Sigmoid colon (tissue), 7 donors: ENCODE measurements around the gene IL17RE. TPM values are rescaled to one million over a fixed set of nuclear protein-coding genes. Genes with fewer than 3 reads are reported as not detected.

Experiments
- DNase-seq: peaks from one replicate; pipeline ENCODE4 v3.0.0-alpha.2; 2019
- H3K27ac ChIP-seq, 4 donors: fragments of 200-600 bp; sonication (generic); one replicate each; pipeline ENCODE4 v1.5.1; 2016 to 2019; ENCODE audit warnings: mild to moderate bottlenecking in 1 of 4
- H3K27me3 ChIP-seq, 3 donors: fragments of 200-600 bp; sonication (generic); one replicate each; pipeline ENCODE4 v1.5.1; 2019; ENCODE audit warnings: mild to moderate bottlenecking in 1 of 3
- H3K36me3 ChIP-seq, 4 donors: fragments of 200-600 bp; sonication (generic); one replicate each; pipeline ENCODE4 v1.5.1; 2016 to 2019
- H3K4me1 ChIP-seq, 4 donors: fragments of 200-600 bp; sonication (generic); one replicate each; pipeline ENCODE4 v1.5.1; 2017 to 2019
- H3K4me3 ChIP-seq, 4 donors: fragments of 200-600 bp; sonication (generic); one replicate each; pipeline ENCODE4 v1.5.1; 2017 to 2019; ENCODE audit warnings: mild to moderate bottlenecking in 2 of 4, moderate library complexity in 1 of 4
- H3K9me3 ChIP-seq, 4 donors: fragments of 200-600 bp in 3 of 4; sonication (generic) in 3 of 4; one replicate each; pipeline versions ENCODE4 v1.5.1 to v1.6.1; 2013 to 2019
- CTCF ChIP-seq, 4 experiments: fragments of 450-650 bp in 3 of 4; fragments of 200-600 bp in 1 of 4; IDR thresholded peaks; one replicate each; pipeline ENCODE4 v1.5.1; 2016 to 2019; ENCODE audit warnings: antibody characterized with exemption in 4 of 4, mild to moderate bottlenecking in 3 of 4, moderate library complexity in 2 of 4
- EP300 ChIP-seq, 4 donors: sonication (generic); formaldehyde crosslinking; IDR thresholded peaks; one replicate each; pipeline ENCODE4 v1.6.1; 2017; ENCODE audit warnings: antibody characterized with exemption in 4 of 4
- POLR2A ChIP-seq, 2 donors: fragments of 450-650 bp; IDR thresholded peaks; one replicate each; pipeline ENCODE4 v1.6.1; 2016; ENCODE audit warnings: antibody characterized with exemption in 2 of 2, mild to moderate bottlenecking in 2 of 2, moderate library complexity in 2 of 2
- POLR2AphosphoS5 ChIP-seq, 4 donors: sonication (generic); formaldehyde crosslinking; IDR thresholded peaks; one replicate each; pipeline ENCODE4 v1.6.1; 2017; ENCODE audit warnings: antibody characterized with exemption in 4 of 4
- whole genome bisulfite sequencing, 2 donors: extraction: QIAGEN DNeasy Blood & Tissue Kit; methylation state at CpG; one replicate each; pipeline ENCODE4 v1.1.7; 2013; 5-methylcytosine and 5-hydroxymethylcytosine counted together
- intact Hi-C: fragments of 100-400 bp; cut with DNase I; formaldehyde crosslinking; loops from one replicate; pipeline ENCODE4 v1.15.1; 2023
- polyA plus RNA-seq, 3 donors: library from polyadenylated mRNA; stranded (reverse); fragments of 200-250 nt; gene quantifications; one replicate each; pipeline ENCODE4 v1.2.3, GENCODE V29; 2013
- small RNA-seq, 3 donors: library from RNA; depleted of rRNA; stranded (forward); fragments of <200 nt; gene quantifications; one replicate each; pipeline ENCODE3, GENCODE V24; 2016
- total RNA-seq, 4 donors: library from RNA; depleted of rRNA; stranded (reverse); fragments of >200 nt; gene quantifications; one replicate each; pipeline ENCODE4 v1.1.0, GENCODE V29; 2016
- donor health status: healthy with polysubstance abuse.
- donor health status: Bipolar disorder and iron deficiency.
- donor health status: healthy.

IL17RE gene
- total and polyA plus RNA-seq, 7 donors = 0.68 to 46.3 (median 2.5) TPM

DNA sequence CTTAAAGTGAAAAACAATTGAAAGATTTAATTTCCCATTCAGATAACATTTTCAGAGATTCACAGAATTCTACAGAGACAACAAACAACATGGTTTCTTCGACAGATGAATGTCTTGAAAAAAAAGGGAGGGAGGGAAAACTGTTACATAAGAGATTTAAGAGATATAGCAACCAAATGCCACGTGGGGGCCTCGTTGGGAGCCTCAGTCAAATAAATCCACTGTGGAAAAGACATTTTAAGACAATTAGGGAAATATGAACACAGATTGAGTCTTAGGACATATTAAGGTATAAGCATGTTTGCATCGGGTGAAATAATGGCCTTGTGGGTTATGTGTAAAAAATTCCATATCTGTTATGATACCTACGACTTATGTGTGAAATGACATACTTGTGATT, 54.6 kb downstream of the IL17RE start:
- intact Hi-C loops = no loop called here
- H3K27me3 ChIP-seq = no peaks in the 10 kb centered on the region
- WGBS, 2 donors = 53 to 55% methylated on average over 5 of the region's 5 CpGs
- TF ChIP-seq POLR2A (IDR thresholded peaks at IDR 0.05) (no peak), EP300 (IDR thresholded peaks at IDR 0.05) (no peak), CTCF (IDR thresholded peaks at IDR 0.05) (no peak), POLR2AphosphoS5 (IDR thresholded peaks at IDR 0.05) (no peak)
- H3K4me1 ChIP-seq = peaks cover 0 to 20% (median 8%) of the 10 kb centered on the region in 4 donors
- peaks cover 0 to 15% (median 0%) of the 10 kb centered on the region in 4 donors for H3K36me3 ChIP-seq
- peak overlapping the region in 2 of 4 donors; percentile 56 to 74 for H3K27ac ChIP-seq
- no peak for DNase-seq
- no peak overlapping the region for H3K4me3 ChIP-seq
- no peaks in the 10 kb centered on the region for H3K9me3 ChIP-seq

DNA sequence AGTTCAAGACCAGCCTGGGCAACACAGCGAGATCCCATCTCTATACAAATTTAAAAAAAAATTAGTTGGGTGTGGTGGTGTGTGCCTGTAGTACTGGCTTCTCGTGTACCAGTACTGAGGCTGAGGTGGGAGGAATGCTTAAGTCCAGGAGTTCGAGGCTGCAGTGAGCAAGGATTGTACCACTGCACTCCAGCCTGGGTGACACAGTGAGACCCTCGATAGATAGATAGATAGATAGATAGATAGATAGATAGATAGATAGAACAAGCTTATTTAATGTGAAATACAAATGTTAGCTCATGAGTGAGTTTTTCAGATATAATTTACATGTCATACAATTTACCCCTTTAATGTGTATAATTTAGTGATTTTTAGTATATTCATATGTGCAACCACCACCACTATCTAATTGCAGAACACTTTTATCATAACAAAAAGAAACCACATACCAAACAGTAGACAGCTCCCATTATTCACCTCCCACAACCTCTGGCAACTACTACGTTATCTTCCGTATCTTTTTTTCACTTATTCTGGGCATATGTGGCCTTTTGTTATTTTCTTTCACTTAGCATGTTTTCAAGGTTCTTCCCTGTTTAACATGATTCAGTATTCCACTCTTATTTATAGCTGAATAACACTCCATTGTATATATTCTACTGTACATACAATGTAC, 62.7 kb downstream of the IL17RE start:
- intact Hi-C loops = no loop called here
- H3K27ac ChIP-seq = no peak overlapping the region
- 92% methylated on average over 6 of the region's 6 CpGs for WGBS, 2 donors
- H3K36me3 ChIP-seq = peaks cover 23 to 88% (median 27%) of the 10 kb centered on the region in 4 donors
- H3K9me3 ChIP-seq = no peaks in the 10 kb centered on the region
- TF ChIP-seq POLR2A (IDR thresholded peaks at IDR 0.05) (no peak), EP300 (IDR thresholded peaks at IDR 0.05) (no peak), POLR2AphosphoS5 (IDR thresholded peaks at IDR 0.05) (no peak), CTCF (IDR thresholded peaks at IDR 0.05) (no peak)
- no peak for DNase-seq
- H3K4me1 ChIP-seq = peaks cover 0 to 10% (median 0%) of the 10 kb centered on the region in 4 donors
- H3K4me3 ChIP-seq = no peak overlapping the region
- H3K27me3 ChIP-seq = no peaks in the 10 kb centered on the region

Small RNA genes within 50 kb of the gene (small RNA-seq; reads per million reads assigned to genes)
- gene RNU6-882P = 0 reads per million in 3 donors

Other genes with a start within 250 kb of the IL17RE start
- under 1 TPM in 1 of 4 donors, not detected in 3; 0.14 TPM for gene CPNE9, start 199.0 kb upstream of the IL17RE start, total RNA-seq
- under 1 TPM in 1 of 3 donors, not detected in 2; 0.22 TPM for gene CPNE9, start 199.0 kb upstream of the IL17RE start, polyA plus RNA-seq
- gene BRPF1, start 171.1 kb upstream of the IL17RE start, total RNA-seq = 10 to 100 TPM; 12.6 to 18.6 (median 13.9) TPM
- gene BRPF1, start 171.1 kb upstream of the IL17RE start, polyA plus RNA-seq = 10 to 100 TPM in 1 of 3 donors, 1 to 10 TPM in 2; 3.5 to 12.0 (median 4.2) TPM
- 10 to 100 TPM; 22.5 to 34.6 (median 31.4) TPM for gene OGG1, start 152.9 kb upstream of the IL17RE start, total RNA-seq
- 10 to 100 TPM; 15.6 to 23.6 (median 16.9) TPM for gene OGG1, start 152.9 kb upstream of the IL17RE start, polyA plus RNA-seq
- 10 to 100 TPM; 45.7 to 57.8 (median 56.5) TPM for gene CAMK1, start 132.9 kb upstream of the IL17RE start, total RNA-seq
- gene CAMK1, start 132.9 kb upstream of the IL17RE start, polyA plus RNA-seq = 10 to 100 TPM; 14.0 to 21.6 (median 19.7) TPM
- 10 to 100 TPM; 53.2 to 72.9 (median 67.6) TPM for gene TADA3, start 110.4 kb upstream of the IL17RE start, total RNA-seq
- gene TADA3, start 110.4 kb upstream of the IL17RE start, polyA plus RNA-seq = 10 to 100 TPM; 52.2 to 87.1 (median 78.4) TPM
- 100 to 1,000 TPM in 3 of 4 donors, 10 to 100 TPM in 1; 75.6 to 150 (median 128) TPM for gene ARPC4, start 109.8 kb upstream of the IL17RE start, total RNA-seq
- 100 to 1,000 TPM; 190 to 240 (median 211) TPM for gene ARPC4, start 109.8 kb upstream of the IL17RE start, polyA plus RNA-seq
- 100 to 1,000 TPM in 1 of 4 donors, 10 to 100 TPM in 3; 32.9 to 117 (median 45.1) TPM for gene TTLL3, start 92.6 kb upstream of the IL17RE start, total RNA-seq
- 10 to 100 TPM in 1 of 3 donors, 1 to 10 TPM in 2; 4.4 to 46.4 (median 9.0) TPM for gene TTLL3, start 92.6 kb upstream of the IL17RE start, polyA plus RNA-seq
- gene RPUSD3, start 58.8 kb upstream of the IL17RE start, total RNA-seq = 10 to 100 TPM; 42.6 to 54.7 (median 47.6) TPM
- 10 to 100 TPM; 22.0 to 37.1 (median 23.4) TPM for gene RPUSD3, start 58.8 kb upstream of the IL17RE start, polyA plus RNA-seq
- gene CIDEC, start 22.6 kb upstream of the IL17RE start, total RNA-seq = 10 to 100 TPM in 2 of 4 donors, 1 to 10 TPM in 2; 1.6 to 36.7 (median 8.1) TPM
- 100 to 1,000 TPM in 1 of 3 donors, 10 to 100 TPM in 2; 30.6 to 120 (median 71.3) TPM for gene CIDEC, start 22.6 kb upstream of the IL17RE start, polyA plus RNA-seq
- gene JAGN1, start 12.2 kb upstream of the IL17RE start, total RNA-seq = 10 to 100 TPM; 33.7 to 55.1 (median 45.9) TPM
- gene JAGN1, start 12.2 kb upstream of the IL17RE start, polyA plus RNA-seq = 10 to 100 TPM; 24.7 to 44.4 (median 33.0) TPM
- 10 to 100 TPM; 57.8 to 88.9 (median 66.3) TPM for gene IL17RC, start 14.2 kb downstream of the IL17RE start, total RNA-seq
- 10 to 100 TPM in 2 of 3 donors, 1 to 10 TPM in 1; 9.9 to 36.5 (median 13.8) TPM for gene IL17RC, start 14.2 kb downstream of the IL17RE start, polyA plus RNA-seq
- gene CRELD1, start 31.0 kb downstream of the IL17RE start, total RNA-seq = 10 to 100 TPM; 31.4 to 67.8 (median 54.7) TPM
- 10 to 100 TPM in 1 of 3 donors, 1 to 10 TPM in 2; 4.8 to 33.7 (median 6.7) TPM for gene CRELD1, start 31.0 kb downstream of the IL17RE start, polyA plus RNA-seq
- 1 to 10 TPM; 1.5 to 2.6 (median 2.2) TPM for gene PRRT3, start 49.6 kb downstream of the IL17RE start, total RNA-seq
- gene PRRT3, start 49.6 kb downstream of the IL17RE start, polyA plus RNA-seq = under 1 TPM; 0.46 to 0.90 (median 0.60) TPM
- 10 to 100 TPM; 37.1 to 95.7 (median 45.2) TPM for gene EMC3, start 84.0 kb downstream of the IL17RE start, total RNA-seq
- 10 to 100 TPM; 20.6 to 76.4 (median 24.6) TPM for gene EMC3, start 84.0 kb downstream of the IL17RE start, polyA plus RNA-seq
- 1 to 10 TPM; 1.5 to 5.8 (median 3.1) TPM for gene FANCD2, start 123.6 kb downstream of the IL17RE start, total RNA-seq
- 10 to 100 TPM in 1 of 3 donors, 1 to 10 TPM in 1, under 1 TPM in 1; 0.60 to 12.6 (median 1.4) TPM for gene FANCD2, start 123.6 kb downstream of the IL17RE start, polyA plus RNA-seq
- not detected for gene FANCD2OS, start 205.4 kb downstream of the IL17RE start, total RNA-seq
- gene FANCD2OS, start 205.4 kb downstream of the IL17RE start, polyA plus RNA-seq = not detected
- gene BRK1, start 212.8 kb downstream of the IL17RE start, total RNA-seq = 100 to 1,000 TPM; 111 to 239 (median 152) TPM
- gene BRK1, start 212.8 kb downstream of the IL17RE start, polyA plus RNA-seq = 100 to 1,000 TPM; 179 to 260 (median 191) TPM
- gene VHL, start 238.9 kb downstream of the IL17RE start, total RNA-seq = 10 to 100 TPM; 20.1 to 29.9 (median 25.8) TPM
- 10 to 100 TPM; 20.4 to 35.4 (median 28.9) TPM for gene VHL, start 238.9 kb downstream of the IL17RE start, polyA plus RNA-seq